ENCODE data around the gene PNMA8A.

DNA sequence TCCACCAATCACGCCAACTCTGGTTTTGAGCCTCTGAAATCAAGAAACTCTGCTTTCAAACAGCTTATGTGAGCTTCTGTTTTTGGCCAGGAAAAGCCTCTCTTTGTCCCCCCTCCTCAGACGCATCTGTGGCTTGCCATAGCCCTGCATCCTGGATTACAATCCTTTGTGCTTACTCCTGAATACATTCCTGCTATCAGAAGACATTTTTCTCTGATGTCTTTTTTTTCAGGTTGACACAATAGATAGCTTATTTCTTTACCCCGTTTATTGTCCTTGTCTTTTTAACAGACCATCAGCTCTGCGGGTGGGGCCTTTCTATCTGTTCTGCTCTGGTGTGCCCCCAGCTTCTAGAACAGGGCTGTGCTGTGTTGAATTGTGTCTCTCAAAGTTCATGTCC, 13.3 kb upstream of the PNMA8A start:
- TF ChIP-seq POLR2A (IDR thresholded peaks at IDR 0.05; ENCODE audit: low read depth, low read length) (no peak), TAF1 (IDR thresholded peaks at IDR 0.05; ENCODE audit: low read depth, low read length) (no peak), POLR2AphosphoS5 (IDR thresholded peaks at IDR 0.05; ENCODE audit: low read depth, low read length) (no peak)

Measured in GM12891 (cell line).